ENCODE data around the gene AHI1.

DNA sequence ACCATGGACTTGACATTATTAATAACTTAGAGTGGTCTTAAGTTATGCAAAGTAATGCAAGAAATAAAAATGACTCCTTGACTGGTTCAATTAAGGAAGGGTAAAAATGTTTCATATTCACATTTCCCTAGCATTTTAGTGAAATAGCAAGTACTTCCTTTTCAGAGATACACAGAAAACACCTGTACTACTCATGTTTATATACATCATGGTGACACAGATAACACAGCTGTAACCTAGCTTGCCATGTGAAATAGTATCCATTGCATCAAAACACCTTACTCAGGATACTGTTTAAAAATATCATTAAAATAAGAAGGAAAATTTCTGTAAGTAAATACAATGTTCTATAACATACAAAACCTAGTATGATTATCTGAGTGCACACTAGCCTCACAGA, 102.4 kb downstream of the AHI1 start:
- TF ChIP-seq, protein P1, sequence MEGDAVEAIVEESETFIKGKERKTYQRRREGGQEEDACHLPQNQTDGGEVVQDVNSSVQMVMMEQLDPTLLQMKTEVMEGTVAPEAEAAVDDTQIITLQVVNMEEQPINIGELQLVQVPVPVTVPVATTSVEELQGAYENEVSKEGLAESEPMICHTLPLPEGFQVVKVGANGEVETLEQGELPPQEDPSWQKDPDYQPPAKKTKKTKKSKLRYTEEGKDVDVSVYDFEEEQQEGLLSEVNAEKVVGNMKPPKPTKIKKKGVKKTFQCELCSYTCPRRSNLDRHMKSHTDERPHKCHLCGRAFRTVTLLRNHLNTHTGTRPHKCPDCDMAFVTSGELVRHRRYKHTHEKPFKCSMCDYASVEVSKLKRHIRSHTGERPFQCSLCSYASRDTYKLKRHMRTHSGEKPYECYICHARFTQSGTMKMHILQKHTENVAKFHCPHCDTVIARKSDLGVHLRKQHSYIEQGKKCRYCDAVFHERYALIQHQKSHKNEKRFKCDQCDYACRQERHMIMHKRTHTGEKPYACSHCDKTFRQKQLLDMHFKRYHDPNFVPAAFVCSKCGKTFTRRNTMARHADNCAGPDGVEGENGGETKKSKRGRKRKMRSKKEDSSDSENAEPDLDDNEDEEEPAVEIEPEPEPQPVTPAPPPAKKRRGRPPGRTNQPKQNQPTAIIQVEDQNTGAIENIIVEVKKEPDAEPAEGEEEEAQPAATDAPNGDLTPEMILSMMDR (IDR thresholded peaks at IDR 0.05) = no peak
- TF ChIP-seq ZFX (IDR thresholded peaks at IDR 0.05; ENCODE audit: borderline replicate concordance) = no peak
